ENCODE measurements around the gene ZSCAN5B.
"Not testable (repeated sequence)": the region's sequence is repeated elsewhere in the genome, so short reads cannot be mapped to it uniquely, and the experiment has no call there.

ZSCAN5B gene

GRCh38 chr19:56197646-56198045 lies at the start of gene ZSCAN5B:
Gene ZSCAN5B, minus strand, starts transcription at chr19:56197783. Its CDS starts 4,731 bp downstream, at chr19:56193052.
- DNase-seq = not testable (repeated sequence)

GRCh38 chr19:56245764-56246163 lies 48.2 kb upstream of the ZSCAN5B start:
- DNase-seq = not testable (repeated sequence)

- no peak for DNase-seq
These were observed 47.6 kb upstream of the ZSCAN5B start for GRCh38 chr19:56245121-56245740.

GRCh38 chr19:56223481-56223880 lies 25.9 kb upstream of the ZSCAN5B start:
- DNase-seq = no peak

- DNase-seq = no peak
These were observed 25.3 kb upstream of the ZSCAN5B start for GRCh38 chr19:56222901-56223300.

- DNase-seq = no peak
These were observed 24.3 kb upstream of the ZSCAN5B start for GRCh38 chr19:56221851-56222250.

GRCh38 chr19:56221442-56221841 lies 23.9 kb upstream of the ZSCAN5B start:
- not testable (repeated sequence) for DNase-seq

- no peak for DNase-seq
These were observed 21.4 kb upstream of the ZSCAN5B start for GRCh38 chr19:56218961-56219360.

GRCh38 chr19:56217039-56217949 lies 19.7 kb upstream of the ZSCAN5B start:
- no peak for DNase-seq

GRCh38 chr19:56211718-56212117 lies 14.1 kb upstream of the ZSCAN5B start:
- DNase-seq = no peak

GRCh38 chr19:56210036-56210435 lies 12.5 kb upstream of the ZSCAN5B start:
- not testable (repeated sequence) for DNase-seq

GRCh38 chr19:56209091-56209490 lies 11.5 kb upstream of the ZSCAN5B start:
- DNase-seq = no peak

- DNase-seq = not testable (repeated sequence)
These were observed 10.0 kb upstream of the ZSCAN5B start for GRCh38 chr19:56207581-56207980.

- DNase-seq = no peak
These were observed 4.4 kb upstream of the ZSCAN5B start, which contains the start of gene ZSCAN5C for GRCh38 chr19:56201973-56202372. Gene ZSCAN5C, plus strand, starts transcription at chr19:56202273. Its CDS starts 3,641 bp downstream, at chr19:56205914.

GRCh38 chr19:56199687-56200086 lies 2.1 kb upstream of the ZSCAN5B start:
- DNase-seq = no peak

- no peak for DNase-seq
These were observed 3.5 kb downstream of the ZSCAN5B start for GRCh38 chr19:56193981-56194640.

- DNase-seq = no peak
These were observed 5.9 kb downstream of the ZSCAN5B start for GRCh38 chr19:56191711-56192110.

GRCh38 chr19:56191115-56191514 lies 6.5 kb downstream of the ZSCAN5B start:
- no peak for DNase-seq

- no peak for DNase-seq
These were observed 7.8 kb downstream of the ZSCAN5B start for GRCh38 chr19:56189785-56190184.

GRCh38 chr19:56177564-56178243 lies 19.9 kb downstream of the ZSCAN5B start:
- no peak for DNase-seq

GRCh38 chr19:56176881-56177280 lies 20.7 kb downstream of the ZSCAN5B start:
- no peak for DNase-seq

GRCh38 chr19:56176310-56176709 lies 21.3 kb downstream of the ZSCAN5B start:
- DNase-seq = not testable (repeated sequence)

GRCh38 chr19:56175861-56176307 lies 21.7 kb downstream of the ZSCAN5B start, which contains the start of gene GALP:
Gene GALP, plus strand, starts transcription at chr19:56176008. Its CDS starts 1,101 bp downstream, at chr19:56177109.
- not testable (repeated sequence) for DNase-seq

Data from NCI-H1417 treated with DMSO at 0.1 percent for 48 hours (cell line).